Tibial artery (tissue), 4 donors: ENCODE results near the gene STK35.

ENCODE experiments used
- DNase-seq, 2 donors: peaks; one replicate each; pipeline ENCODE4 v3.0.0-alpha.2; 2019
- H3K27ac ChIP-seq, 2 donors: fragments of 200-600 bp; sonication (generic) in 1 of 2; 1 replicate in 1 of 2; 2 replicates in 1 of 2; pipeline ENCODE4 v1.5.1; 2018 to 2019; ENCODE audit warnings: mild to moderate bottlenecking in 1 of 2
- H3K27me3 ChIP-seq, 2 donors: fragments of 200-600 bp; sonication (generic) in 1 of 2; one replicate each; pipeline versions ENCODE4 v1.5.1 to v1.6.0; 2016 to 2019
- H3K36me3 ChIP-seq, 3 donors: fragments of 200-600 bp; sonication (generic) in 2 of 3; one replicate each; pipeline ENCODE4 v1.5.1; 2016 to 2019; ENCODE audit warnings: mild to moderate bottlenecking in 2 of 3
- H3K4me1 ChIP-seq, 4 donors: fragments of 200-600 bp; sonication (generic) in 2 of 4; 1 replicate in 3 of 4; 2 replicates in 1 of 4; pipeline ENCODE4 v1.5.1; 2016 to 2019
- H3K4me3 ChIP-seq, 2 donors: fragments of 200-600 bp; sonication (generic) in 1 of 2; 1 replicate in 1 of 2; 2 replicates in 1 of 2; pipeline ENCODE4 v1.5.1; 2018 to 2019; ENCODE audit warnings: mild to moderate bottlenecking in 2 of 2
- H3K9me3 ChIP-seq, 3 donors: fragments of 200-600 bp; sonication (generic) in 1 of 3; one replicate each; pipeline ENCODE4 v1.5.1; 2016 to 2019
- intact Hi-C: fragments of 100-400 bp; cut with DNase I; formaldehyde crosslinking; loops from one replicate; pipeline ENCODE4 v1.15.0; 2023; ENCODE audit warnings: low total_unique reads
- TF ChIP-seq, protein P1 (sequence below), 2 experiments: fragments of 200-600 bp in 1 of 2; fragments of 450-650 bp in 1 of 2; IDR thresholded peaks; one replicate each; pipeline ENCODE4 v1.5.1; 2017 to 2019; ENCODE audit warnings: antibody characterized with exemption in 2 of 2, mild to moderate bottlenecking in 1 of 2, moderate library complexity in 1 of 2

Gene STK35

GRCh38 chr20:2059411-2059810, 42.2 kb upstream of the STK35 start:
- Histone ChIP-seq H3K36me3 (no peaks in the 10 kb centered on the region), H3K4me3 (no peak overlapping the region), H3K9me3 (peaks cover 0 to 9% (median 0%) of the 10 kb centered on the region in 3 donors), H3K27ac (no peak overlapping the region), H3K27me3 (peaks cover 0 to 21% of the 10 kb centered on the region in 2 donors), H3K4me1 (no peaks in the 10 kb centered on the region)
- TF ChIP-seq, protein P1, sequence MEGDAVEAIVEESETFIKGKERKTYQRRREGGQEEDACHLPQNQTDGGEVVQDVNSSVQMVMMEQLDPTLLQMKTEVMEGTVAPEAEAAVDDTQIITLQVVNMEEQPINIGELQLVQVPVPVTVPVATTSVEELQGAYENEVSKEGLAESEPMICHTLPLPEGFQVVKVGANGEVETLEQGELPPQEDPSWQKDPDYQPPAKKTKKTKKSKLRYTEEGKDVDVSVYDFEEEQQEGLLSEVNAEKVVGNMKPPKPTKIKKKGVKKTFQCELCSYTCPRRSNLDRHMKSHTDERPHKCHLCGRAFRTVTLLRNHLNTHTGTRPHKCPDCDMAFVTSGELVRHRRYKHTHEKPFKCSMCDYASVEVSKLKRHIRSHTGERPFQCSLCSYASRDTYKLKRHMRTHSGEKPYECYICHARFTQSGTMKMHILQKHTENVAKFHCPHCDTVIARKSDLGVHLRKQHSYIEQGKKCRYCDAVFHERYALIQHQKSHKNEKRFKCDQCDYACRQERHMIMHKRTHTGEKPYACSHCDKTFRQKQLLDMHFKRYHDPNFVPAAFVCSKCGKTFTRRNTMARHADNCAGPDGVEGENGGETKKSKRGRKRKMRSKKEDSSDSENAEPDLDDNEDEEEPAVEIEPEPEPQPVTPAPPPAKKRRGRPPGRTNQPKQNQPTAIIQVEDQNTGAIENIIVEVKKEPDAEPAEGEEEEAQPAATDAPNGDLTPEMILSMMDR (IDR thresholded peaks at IDR 0.05): no peak
- intact Hi-C loops: no loop called here
- DNase-seq: no peak

DNA sequence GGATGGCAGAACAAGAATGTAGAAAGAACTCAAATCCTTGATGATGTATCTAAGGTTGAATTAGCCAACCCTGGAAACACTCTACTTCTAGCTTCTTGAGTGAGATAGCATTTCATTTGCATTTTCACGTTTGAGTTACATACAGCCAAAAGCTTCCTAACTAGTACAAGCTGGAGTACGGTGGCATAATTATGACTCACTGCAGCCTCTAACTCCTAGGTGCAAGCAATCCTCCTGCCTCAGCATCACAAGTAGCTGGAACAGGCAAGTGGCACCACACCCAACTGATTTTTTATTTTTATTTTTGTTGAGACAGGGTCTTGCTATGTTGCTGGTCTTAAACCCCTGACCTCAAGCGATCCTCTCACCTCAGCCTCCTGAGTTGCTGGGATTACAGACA, 36.5 kb upstream of the STK35 start:
- Histone ChIP-seq H3K4me3 (no peak overlapping the region), H3K27ac (no peak overlapping the region), H3K4me1 (no peaks in the 10 kb centered on the region), H3K27me3 (peaks cover 0 to 13% of the 10 kb centered on the region in 2 donors), H3K36me3 (no peaks in the 10 kb centered on the region), H3K9me3 (no peaks in the 10 kb centered on the region)
- TF ChIP-seq, protein P1 (IDR thresholded peaks at IDR 0.05): no peak
- intact Hi-C loops: no loop called here
- no peak for DNase-seq

DNA sequence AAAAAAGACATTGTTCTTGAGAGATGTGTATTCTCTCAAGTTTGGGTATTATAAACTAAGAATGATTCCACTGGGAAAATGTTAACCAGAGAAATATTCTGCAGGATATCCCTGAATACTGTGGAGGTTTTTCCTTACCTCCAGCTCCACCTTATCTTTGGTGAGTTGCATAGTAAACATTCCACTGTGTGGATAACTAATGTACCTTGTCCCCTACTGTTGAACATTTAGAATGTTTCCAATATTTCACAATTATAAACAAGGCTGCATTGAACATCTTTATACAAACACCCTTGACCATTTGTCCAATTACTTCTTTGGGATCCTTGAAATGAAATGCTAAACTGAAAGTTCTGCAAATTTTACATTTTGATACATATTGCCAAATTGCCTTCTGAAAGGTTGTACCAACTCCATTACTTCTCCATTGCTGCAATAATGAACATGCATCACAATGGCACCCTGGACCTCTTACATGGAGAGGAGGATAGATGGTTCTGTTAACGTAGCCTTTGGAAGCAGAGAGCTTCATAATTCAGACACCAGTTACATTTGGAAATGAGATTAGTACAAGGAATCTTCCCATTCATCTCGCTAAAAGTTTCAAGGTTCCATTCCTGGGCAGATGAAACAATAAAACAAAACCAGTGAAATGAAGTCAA, 35.0 kb upstream of the STK35 start:
- intact Hi-C loops: no loop called here
- Histone ChIP-seq H3K9me3 (no peaks in the 10 kb centered on the region), H3K27me3 (peaks cover 0 to 13% of the 10 kb centered on the region in 2 donors), H3K36me3 (no peaks in the 10 kb centered on the region), H3K27ac (no peak overlapping the region), H3K4me1 (no peaks in the 10 kb centered on the region), H3K4me3 (no peak overlapping the region)
- no peak for DNase-seq
- TF ChIP-seq, protein P1 (IDR thresholded peaks at IDR 0.05): no peak

GRCh38 chr20:2080532-2081224, 20.9 kb upstream of the STK35 start:
- TF ChIP-seq, protein P1 (IDR thresholded peaks at IDR 0.05): no peak
- peaks cover 0 to 29% of the 10 kb centered on the region in 2 donors for H3K27me3 ChIP-seq
- intact Hi-C loops: loop anchor here (10.0 kb wide), 1 partner anchor 116 kb away; no protein-coding TSS in a partner anchor
- H3K9me3 ChIP-seq: no peaks in the 10 kb centered on the region
- H3K4me1 ChIP-seq: no peaks in the 10 kb centered on the region
- no peak overlapping the region for H3K4me3 ChIP-seq
- H3K36me3 ChIP-seq: no peaks in the 10 kb centered on the region
- no peak for DNase-seq
- no peak overlapping the region for H3K27ac ChIP-seq

- Histone ChIP-seq H3K27ac (no peak overlapping the region), H3K9me3 (no peaks in the 10 kb centered on the region), H3K4me3 (no peak overlapping the region), H3K27me3 (peaks cover 0 to 42% of the 10 kb centered on the region in 2 donors), H3K36me3 (no peaks in the 10 kb centered on the region), H3K4me1 (no peaks in the 10 kb centered on the region)
- TF ChIP-seq, protein P1 (IDR thresholded peaks at IDR 0.05): no peak
- DNase-seq: no peak
- intact Hi-C loops: loop anchor here (10.0 kb wide), 1 partner anchor 120 kb away; no protein-coding TSS in a partner anchor
Measured at GRCh38 chr20:2084703-2085102, 16.9 kb upstream of the STK35 start.
